Astrocyte of the cerebellum (primary cell): Measurements from ENCODE around the gene RABAC1.

Experiments used
- DNase-seq: peaks from one replicate; pipeline ENCODE4 v3.0.0-alpha.2; 2011; ENCODE audit warnings: low read depth
- H3K4me3 ChIP-seq: 2 replicates; pipeline ENCODE4 v1.5.1; 2011; ENCODE audit warnings: mild to moderate bottlenecking, low read depth, low read length, moderate library complexity
- in situ Hi-C: cut with HindIII; loops from 2 replicates; pipeline ENCODE4 v1.10.0; 2017; ENCODE audit warnings: low sequenced_read_pairs
- TF ChIP-seq, protein P1 (sequence below): IDR thresholded peaks from 2 replicates; pipeline ENCODE4 v1.5.1; 2012; ENCODE audit warnings: low read length, low read depth, moderate library complexity, mild to moderate bottlenecking; ENCODE audit errors: missing control alignments

The RABAC1 gene, protein sequence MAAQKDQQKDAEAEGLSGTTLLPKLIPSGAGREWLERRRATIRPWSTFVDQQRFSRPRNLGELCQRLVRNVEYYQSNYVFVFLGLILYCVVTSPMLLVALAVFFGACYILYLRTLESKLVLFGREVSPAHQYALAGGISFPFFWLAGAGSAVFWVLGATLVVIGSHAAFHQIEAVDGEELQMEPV

DNA sequence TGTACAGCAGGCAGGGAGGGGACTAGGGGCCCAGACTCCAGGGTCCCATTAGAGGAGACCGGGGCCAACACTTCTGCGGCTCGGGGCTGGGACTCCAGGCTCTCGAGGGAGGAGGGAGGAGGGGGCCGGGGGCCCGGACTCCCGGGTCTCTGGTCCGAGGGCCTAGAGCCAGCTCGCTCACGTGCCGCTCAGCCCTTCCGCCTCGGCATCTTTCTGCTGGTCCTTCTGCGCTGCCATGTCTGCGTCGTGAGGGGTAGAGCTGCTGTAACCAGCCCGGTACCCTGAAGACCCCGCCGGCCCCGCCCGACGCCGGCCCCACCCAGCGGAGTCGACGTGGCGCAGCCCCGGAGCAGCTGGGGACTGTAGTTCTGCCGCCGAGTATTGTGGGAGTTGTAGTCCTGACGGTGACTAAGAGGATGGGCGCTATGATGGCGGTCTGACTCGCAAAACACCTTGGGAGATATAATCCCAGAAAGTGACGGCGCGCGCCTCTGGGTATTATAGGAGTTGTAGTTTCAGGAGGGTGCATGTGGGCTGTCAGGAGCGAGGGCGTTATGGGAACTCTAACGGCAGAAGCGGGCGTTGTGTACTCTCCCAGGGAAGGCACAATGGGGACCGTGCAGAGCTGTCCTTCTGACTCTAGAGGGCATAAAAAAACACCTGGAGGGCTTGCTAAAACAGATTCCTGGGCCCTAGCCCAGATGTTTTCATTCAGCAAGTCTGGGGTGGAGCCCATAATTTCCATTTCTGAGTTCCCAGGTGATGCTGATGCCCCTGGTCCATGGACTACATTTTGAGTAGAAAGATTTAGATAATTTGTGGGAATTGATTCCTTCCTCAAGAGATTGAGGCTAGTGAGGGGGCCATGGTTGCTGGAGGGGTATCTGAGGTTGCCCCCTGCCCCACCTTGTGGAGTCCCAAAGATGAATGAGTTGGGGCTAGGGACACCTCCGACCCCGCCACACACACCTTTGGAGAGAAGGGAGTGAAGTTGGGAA lies at the start of gene RABAC1:
RABAC1 (minus strand) TSS at position 266 of the 998 bp plus-strand sequence; CDS start at position 237, 29 bp downstream.
- TF ChIP-seq, protein P1, sequence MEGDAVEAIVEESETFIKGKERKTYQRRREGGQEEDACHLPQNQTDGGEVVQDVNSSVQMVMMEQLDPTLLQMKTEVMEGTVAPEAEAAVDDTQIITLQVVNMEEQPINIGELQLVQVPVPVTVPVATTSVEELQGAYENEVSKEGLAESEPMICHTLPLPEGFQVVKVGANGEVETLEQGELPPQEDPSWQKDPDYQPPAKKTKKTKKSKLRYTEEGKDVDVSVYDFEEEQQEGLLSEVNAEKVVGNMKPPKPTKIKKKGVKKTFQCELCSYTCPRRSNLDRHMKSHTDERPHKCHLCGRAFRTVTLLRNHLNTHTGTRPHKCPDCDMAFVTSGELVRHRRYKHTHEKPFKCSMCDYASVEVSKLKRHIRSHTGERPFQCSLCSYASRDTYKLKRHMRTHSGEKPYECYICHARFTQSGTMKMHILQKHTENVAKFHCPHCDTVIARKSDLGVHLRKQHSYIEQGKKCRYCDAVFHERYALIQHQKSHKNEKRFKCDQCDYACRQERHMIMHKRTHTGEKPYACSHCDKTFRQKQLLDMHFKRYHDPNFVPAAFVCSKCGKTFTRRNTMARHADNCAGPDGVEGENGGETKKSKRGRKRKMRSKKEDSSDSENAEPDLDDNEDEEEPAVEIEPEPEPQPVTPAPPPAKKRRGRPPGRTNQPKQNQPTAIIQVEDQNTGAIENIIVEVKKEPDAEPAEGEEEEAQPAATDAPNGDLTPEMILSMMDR: peak; percentile 21
- peak within 1 kb of the TSS; percentile 98 for H3K4me3 ChIP-seq
- peak; percentile 81 for DNase-seq
- in situ Hi-C loops: no loop called here

DNA sequence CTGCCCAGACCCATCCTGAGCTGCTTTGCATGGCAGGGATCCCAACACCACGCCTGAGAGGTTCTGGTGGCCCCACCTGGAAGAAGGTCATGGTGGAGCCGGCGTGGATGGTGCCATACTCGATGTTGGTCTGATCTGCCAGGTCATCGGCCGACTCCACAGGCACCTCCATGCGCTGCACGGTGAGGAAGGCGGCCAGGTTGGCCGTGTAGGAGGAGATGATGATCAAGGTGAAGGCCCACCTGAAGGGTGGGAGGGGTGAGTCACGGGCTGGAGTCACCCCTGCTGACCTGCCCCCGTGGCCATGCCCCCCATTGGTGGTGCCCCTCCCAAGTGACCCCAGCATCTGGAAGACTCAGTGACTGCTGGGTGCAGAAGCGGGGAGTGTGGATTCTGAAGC lies 47.4 kb upstream of the RABAC1 start:
- in situ Hi-C loops: no loop called here
- TF ChIP-seq, protein P1: no peak
- no peak for DNase-seq
- H3K4me3 ChIP-seq: no peak overlapping the region

DNA sequence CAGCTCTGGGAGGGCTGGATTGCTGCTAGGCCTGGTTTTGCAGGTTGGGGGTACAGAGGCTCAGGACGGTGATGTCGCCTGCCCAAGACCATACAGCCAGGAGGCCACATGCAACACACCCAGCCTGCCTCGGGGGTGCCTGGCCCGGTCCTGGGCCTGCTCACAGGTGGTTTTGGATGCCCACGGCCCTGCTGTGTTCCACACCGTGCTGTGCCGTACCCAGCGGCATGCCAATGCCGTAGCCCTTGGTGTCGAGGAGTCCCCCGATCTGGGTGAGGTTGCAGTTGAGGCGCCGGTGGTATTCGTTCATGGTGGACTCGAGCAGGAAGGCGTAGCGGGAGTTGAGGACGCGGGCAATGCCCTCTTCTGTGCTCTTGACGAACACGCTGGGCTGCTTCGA lies 46.4 kb upstream of the RABAC1 start:
- TF ChIP-seq, protein P1: no peak
- in situ Hi-C loops: no loop called here
- no peak for DNase-seq
- no peak overlapping the region for H3K4me3 ChIP-seq

DNA sequence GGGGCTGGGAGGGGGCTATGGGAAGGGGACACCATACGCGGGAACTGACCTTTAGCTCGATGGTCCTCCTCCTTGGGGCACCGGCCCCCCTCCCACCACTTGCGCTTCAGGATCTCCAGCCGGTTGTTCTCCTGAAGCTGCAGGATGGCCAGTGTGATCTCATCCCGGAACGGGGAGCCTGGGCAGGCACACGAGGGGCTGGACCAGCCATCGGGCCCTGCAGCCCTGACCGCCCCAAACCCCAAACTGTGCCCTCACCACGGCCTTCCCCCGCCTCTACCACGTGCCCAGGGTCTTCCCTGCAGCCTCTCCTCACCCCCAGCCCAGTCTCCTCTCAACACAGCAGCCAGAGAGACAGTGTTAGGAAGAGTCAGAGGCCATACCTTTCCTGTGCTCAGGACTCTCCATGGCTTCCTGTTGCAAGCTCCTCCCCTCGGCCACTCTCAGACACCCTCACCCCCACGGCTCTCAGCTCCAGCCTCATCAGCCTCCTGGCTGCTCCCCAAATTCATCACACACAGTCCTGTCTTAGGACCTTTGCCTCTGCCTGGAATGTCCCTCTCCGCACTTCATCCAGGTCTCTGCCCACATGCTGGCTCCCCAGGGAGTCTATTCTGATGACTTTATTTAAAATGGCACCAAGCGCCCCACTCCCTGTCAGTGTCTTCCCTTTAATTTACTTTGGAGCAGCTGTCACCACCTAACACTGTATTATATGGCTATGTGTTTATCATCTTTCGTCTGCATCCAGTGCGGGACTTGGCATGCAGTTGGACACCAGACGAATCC lies 44.6 kb upstream of the RABAC1 start:
- TF ChIP-seq, protein P1: no peak
- no peak overlapping the region for H3K4me3 ChIP-seq
- no peak for DNase-seq
- in situ Hi-C loops: no loop called here

DNA sequence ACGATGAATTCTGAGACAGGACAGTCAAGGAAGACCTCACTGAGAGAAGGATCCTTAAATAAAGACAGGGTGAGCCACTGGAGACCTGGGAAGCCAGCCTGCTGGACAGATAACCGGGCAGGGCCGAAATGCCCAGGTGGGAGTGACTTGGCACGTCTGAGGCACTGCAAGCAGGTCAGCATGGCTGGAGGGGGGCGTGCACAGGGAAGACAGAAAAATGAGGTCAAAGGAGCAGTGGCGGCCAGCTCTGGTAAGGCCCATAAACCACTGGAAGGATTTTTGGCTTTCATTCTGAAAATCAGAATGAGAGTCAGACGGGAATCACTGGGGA lies 40.7 kb upstream of the RABAC1 start:
- TF ChIP-seq, protein P1: no peak
- in situ Hi-C loops: no loop called here
- DNase-seq: no peak

DNA sequence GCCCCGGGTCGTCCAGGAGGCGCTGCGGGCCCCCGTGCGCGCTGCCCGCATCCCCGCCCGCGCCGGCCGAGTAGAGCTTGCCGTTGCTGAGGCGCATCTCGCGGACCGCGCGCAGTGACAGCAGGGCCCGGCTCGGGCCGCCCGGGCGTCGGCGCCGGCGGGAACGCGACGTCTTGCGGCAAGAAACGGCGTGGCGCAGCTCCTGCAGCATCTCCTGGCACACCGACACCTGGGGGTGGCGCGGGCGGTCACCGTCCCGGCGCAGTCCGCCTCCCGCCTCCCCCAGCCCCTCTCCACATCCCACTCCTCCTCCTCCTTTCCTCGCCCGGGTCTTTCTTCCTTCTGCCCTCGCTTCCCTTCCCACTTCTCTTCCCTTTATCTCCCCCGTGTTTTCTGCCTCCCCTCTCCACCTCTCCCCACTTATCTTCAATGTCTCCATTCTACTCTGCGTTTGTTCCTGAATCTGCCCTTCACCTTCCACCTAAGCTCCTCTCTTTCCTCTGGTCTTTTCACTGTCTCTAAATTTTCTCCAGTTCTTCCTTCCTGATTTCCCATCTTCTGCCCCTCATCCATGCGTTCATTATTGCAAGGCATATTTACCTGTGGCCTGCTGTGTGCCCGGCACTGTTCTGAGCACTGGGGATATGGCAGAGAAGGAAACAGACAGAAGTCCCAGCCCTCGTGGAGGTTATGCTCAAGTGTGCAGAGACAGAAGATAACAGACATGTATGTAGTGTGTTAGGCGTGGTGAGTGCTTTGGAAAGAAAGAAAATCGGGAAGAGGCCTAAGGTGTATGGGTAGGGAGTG lies 40.2 kb upstream of the RABAC1 start:
- no peak for DNase-seq
- H3K4me3 ChIP-seq: no peak overlapping the region
- in situ Hi-C loops: no loop called here
- TF ChIP-seq, protein P1: no peak

More for the DNA sequence above, 40.7 kb upstream of the RABAC1 start:
- H3K4me3 ChIP-seq: no peak overlapping the region
